PC-9 (cell line): ENCODE results near the gene AMIGO2. TPM values are rescaled to one million over a fixed set of nuclear protein-coding genes. Genes with fewer than 3 reads are reported as not detected.
A peak's percentile ranks its signal among the peaks of the same experiment; 100 is the strongest.

ENCODE experiments used
- BruUV-seq: library from RNA; stranded (reverse); fragments of 400-500 nt; replicated peaks from 2 replicates; lab custom pipeline; 2021; lab: Mats Ljungman, UMichigan
- CTCF ChIA-PET: fragments of 300-600 bp; sonication (Branson Sonifier 250); formaldehyde crosslinking; loops from one replicate; lab custom pipeline; 2022; ENCODE audit warnings: antibody characterized with exemption; lab: Charles Lee
- POLR2A ChIA-PET: fragments of 300-600 bp; sonication (Branson Sonifier 250); formaldehyde crosslinking; loops from one replicate; lab custom pipeline; 2022; ENCODE audit warnings: antibody characterized with exemption; ENCODE audit not compliant: unreplicated experiment; lab: Charles Lee
- DNase-seq, 2 experiments: peaks; one replicate each; pipeline versions ENCODE4 v3.0.0 to v3.0.0-alpha.2; 2015 to 2022; ENCODE audit warnings: mixed read lengths in 1 of 2
- H2AFZ ChIP-seq: fragments of 200-600 bp; sonication (generic); 2 replicates; pipeline ENCODE4 v1.8.1; 2017; ENCODE audit warnings: antibody characterized with exemption
- H3F3A ChIP-seq: fragments of 200-600 bp; sonication (generic); 2 replicates; pipeline ENCODE4 v1.8.1; 2017; ENCODE audit warnings: antibody characterized with exemption, mild to moderate bottlenecking, low read depth; ENCODE audit not compliant: insufficient read depth
- H3K27ac ChIP-seq: fragments of 200-600 bp; sonication (generic); 2 replicates; pipeline ENCODE4 v1.6.1; 2016; ENCODE audit warnings: mixed run types
- H3K27me3 ChIP-seq: fragments of 200-600 bp; sonication (generic); 2 replicates; pipeline ENCODE4 v1.6.1; 2016; ENCODE audit warnings: low read depth, mixed run types; ENCODE audit not compliant: insufficient read depth
- H3K36me3 ChIP-seq: fragments of 200-600 bp; sonication (generic); 2 replicates; pipeline ENCODE4 v1.6.1; 2016; ENCODE audit warnings: low read depth, mixed run types
- H3K4me1 ChIP-seq: fragments of 200-600 bp; sonication (generic); replicated peaks from 2 replicates; pipeline ENCODE4 v1.6.1; 2016; ENCODE audit warnings: mixed run types; ENCODE audit not compliant: insufficient read depth
- H3K4me2 ChIP-seq: fragments of 200-600 bp; sonication (generic); 2 replicates; pipeline ENCODE4 v1.6.1; 2017; ENCODE audit warnings: mixed run types
- H3K4me3 ChIP-seq: fragments of 200-600 bp; sonication (generic); 2 replicates; pipeline ENCODE4 v1.6.1; 2016; ENCODE audit warnings: mixed run types
- H3K79me2 ChIP-seq: fragments of 200-600 bp; sonication (generic); 2 replicates; pipeline ENCODE4 v1.6.1; 2017; ENCODE audit warnings: low read depth, mixed run types
- H3K9me2 ChIP-seq: fragments of 200-600 bp; sonication (generic); 2 replicates; pipeline ENCODE4 v1.8.1; 2017; ENCODE audit warnings: mild to moderate bottlenecking; ENCODE audit not compliant: insufficient read depth
- H3K9me3 ChIP-seq: fragments of 200-600 bp; sonication (generic); 2 replicates; pipeline ENCODE4 v1.8.1; 2016; ENCODE audit warnings: low read depth; ENCODE audit not compliant: insufficient read depth
- H4K20me1 ChIP-seq: fragments of 200-600 bp; sonication (generic); 2 replicates; pipeline ENCODE4 v1.8.1; 2017; ENCODE audit not compliant: insufficient read depth
- CTCF ChIP-seq: fragments of 200-600 bp; sonication (generic); conservative IDR thresholded peaks from 2 replicates; pipeline ENCODE4 v1.6.1; 2017; ENCODE audit warnings: mixed run types, antibody characterized with exemption, mild to moderate bottlenecking, moderate library complexity
- EZH2 ChIP-seq: fragments of 200-600 bp; sonication (generic); IDR thresholded peaks from 2 replicates; pipeline ENCODE4 v1.8.0; 2017; ENCODE audit warnings: antibody characterized with exemption, low read depth
- intact Hi-C: fragments of 100-400 bp; cut with micrococcal nuclease; formaldehyde crosslinking; loops from one replicate; pipeline ENCODE4 v1.10.0; 2022; ENCODE audit not compliant: unreplicated experiment
- total RNA-seq: library from RNA; stranded (reverse); gene quantifications from 2 replicates; pipeline ENCODE4 v1.2.3, GENCODE V29; 2021

AMIGO2 gene
- total RNA-seq, 1 experiment from 2014 or later: 41.9 TPM

- intact Hi-C loops: loop anchor here (1.0 to 5.0 kb wide), 4 partner anchors 192 to 1087 kb away; partner anchors contain the start of genes SCAF11 and SLC38A1
- peaks cover 31% of the 10 kb centered on the region for H3K36me3 ChIP-seq
- peaks cover 44% of the 10 kb centered on the region for H3K4me1 ChIP-seq
- 0 out of 2 replicates have a peak, but pooled peaks cover 3% of the 10 kb centered on the region for H3K9me3 ChIP-seq
- peak overlapping the region; percentile 96 for H3K4me3 ChIP-seq
- BruUV-seq: TSS peak; percentile 53
- peak in 1 of 2 experiments; percentile 44 for DNase-seq
- H3K27me3 ChIP-seq: no peaks in the 10 kb centered on the region
- ChIA-PET POLR2A (interaction anchor here (0.5 to 1.2 kb wide), 6 partner anchors 9 to 1351 kb away, joined by 3 to 7 read pairs (median 3); no protein-coding TSS in a partner anchor), CTCF (interaction anchor here (0.6 to 1.1 kb wide), 3 partner anchors 9 to 367 kb away, joined by 3 to 5 read pairs (median 3); no protein-coding TSS in a partner anchor)
- H3K79me2 ChIP-seq: peaks cover 66% of the 10 kb centered on the region
- H3F3A ChIP-seq: peaks cover 42% of the 10 kb centered on the region
- H4K20me1 ChIP-seq: no peaks in the 10 kb centered on the region
- H3K4me2 ChIP-seq: peak overlapping the region; percentile 96
- peak overlapping the region; percentile 65; the same call in 1 of the 2 replicates for H2AFZ ChIP-seq
- H3K9me2 ChIP-seq: no peaks in the 10 kb centered on the region
- no peak for TF ChIP-seq EZH2
- TF ChIP-seq CTCF: no peak
- H3K27ac ChIP-seq: peak overlapping the region; percentile 98
These were observed 859 bp downstream of the AMIGO2 start for GRCh38 chr12:47078733-47079467.

GRCh38 chr12:47078086-47078395 lies 1.7 kb downstream of the AMIGO2 start:
- H3K79me2 ChIP-seq: peaks cover 61% of the 10 kb centered on the region
- H4K20me1 ChIP-seq: no peaks in the 10 kb centered on the region
- H3K9me3 ChIP-seq: 0 out of 2 replicates have a peak, but pooled peaks cover 3% of the 10 kb centered on the region
- ChIA-PET POLR2A (interaction anchor here (0.6 to 0.7 kb wide), 2 partner anchors 200 to 333 kb away, joined by 3 to 10 read pairs; no protein-coding TSS in a partner anchor), CTCF (interaction anchor here (0.5 to 1.1 kb wide), 2 partner anchors 8 to 140 kb away, joined by 3 to 5 read pairs; no protein-coding TSS in a partner anchor)
- TF ChIP-seq EZH2: no peak
- TF ChIP-seq CTCF: no peak
- peaks cover 35% of the 10 kb centered on the region for H3K4me1 ChIP-seq
- peaks cover 33% of the 10 kb centered on the region for H3F3A ChIP-seq
- H3K9me2 ChIP-seq: no peaks in the 10 kb centered on the region
- H2AFZ ChIP-seq: no peak overlapping the region
- H3K27ac ChIP-seq: peak overlapping the region; percentile 98
- peaks cover 31% of the 10 kb centered on the region for H3K36me3 ChIP-seq
- intact Hi-C loops: loop anchor here (5.0 kb wide), 2 partner anchors 811 to 1086 kb away; partner anchors contain the start of genes SCAF11 and SLC38A1
- H3K4me3 ChIP-seq: peak overlapping the region; percentile 96
- no TSS peak for BruUV-seq
- DNase-seq: no peak
- peak overlapping the region; percentile 96 for H3K4me2 ChIP-seq
- no peaks in the 10 kb centered on the region for H3K27me3 ChIP-seq

GRCh38 chr12:47077206-47078085 lies 2.3 kb downstream of the AMIGO2 start:
- H3K4me1 ChIP-seq: peaks cover 30% of the 10 kb centered on the region
- H3K4me2 ChIP-seq: peak overlapping the region; percentile 96
- ChIA-PET POLR2A (interaction anchor here (0.7 kb wide), 1 partner anchor 201 kb away, joined by 10 read pairs; no protein-coding TSS in a partner anchor), CTCF (interaction anchor here (0.5 to 1.1 kb wide), 3 partner anchors 7 to 426 kb away, joined by 3 to 5 read pairs (median 3); no protein-coding TSS in a partner anchor)
- peaks cover 29% of the 10 kb centered on the region for H3F3A ChIP-seq
- H3K36me3 ChIP-seq: peaks cover 31% of the 10 kb centered on the region
- H3K79me2 ChIP-seq: peaks cover 59% of the 10 kb centered on the region
- peak overlapping the region; percentile 96 for H3K4me3 ChIP-seq
- peak overlapping the region; percentile 98 for H3K27ac ChIP-seq
- no peak for DNase-seq
- H4K20me1 ChIP-seq: no peaks in the 10 kb centered on the region
- no peak for TF ChIP-seq EZH2
- 0 out of 2 replicates have a peak, but pooled peaks have one; percentile 14 for TF ChIP-seq CTCF
- BruUV-seq: no TSS peak
- intact Hi-C loops: loop anchor here (5.0 kb wide), 2 partner anchors 810 to 1085 kb away; partner anchors contain the start of genes SCAF11 and SLC38A1
- 0 out of 2 replicates have a peak, but pooled peaks cover 3% of the 10 kb centered on the region for H3K9me3 ChIP-seq
- H3K27me3 ChIP-seq: no peaks in the 10 kb centered on the region
- no peaks in the 10 kb centered on the region for H3K9me2 ChIP-seq
- no peak overlapping the region for H2AFZ ChIP-seq
